Liver (tissue), 9 donors: ENCODE results near the gene TUBB3. TPM values are rescaled to one million over a fixed set of nuclear protein-coding genes. Genes with fewer than 3 reads are reported as not detected.

Experiments used
- DNase-seq: peaks from one replicate; pipeline ENCODE4 v3.0.0-alpha.2; 2017; ENCODE audit warnings: low spot score
- H3K27ac ChIP-seq, 2 donors: one replicate each; pipeline ENCODE4 v1.7.0; 2013; ENCODE audit warnings: inconsistent platforms in 2 of 2, low read length in 2 of 2, control low read depth in 1 of 2, low read depth in 1 of 2, mild to moderate bottlenecking in 1 of 2
- H3K27me3 ChIP-seq, 4 donors: one replicate each; pipeline versions ENCODE4 v1.6.1 to v1.7.0; 2013; ENCODE audit warnings: low read length in 3 of 4, inconsistent platforms in 1 of 4, mild to moderate bottlenecking in 1 of 4, moderate library complexity in 1 of 4; ENCODE audit not compliant: control insufficient read depth in 4 of 4, insufficient read depth in 4 of 4
- H3K36me3 ChIP-seq, 4 donors: one replicate each; pipeline versions ENCODE4 v1.6.1 to v1.7.0; 2013; ENCODE audit warnings: low read length in 3 of 4, mild to moderate bottlenecking in 3 of 4, low read depth in 1 of 4, moderate library complexity in 1 of 4; ENCODE audit not compliant: control insufficient read depth in 4 of 4, insufficient read depth in 3 of 4
- H3K4me1 ChIP-seq, 4 donors: one replicate each; pipeline versions ENCODE4 v1.6.1 to v1.7.0; 2013; ENCODE audit warnings: low read length in 3 of 4, mild to moderate bottlenecking in 3 of 4, moderate library complexity in 1 of 4; ENCODE audit not compliant: control insufficient read depth in 4 of 4, insufficient read depth in 4 of 4
- H3K4me3 ChIP-seq, 3 donors: one replicate each; pipeline versions ENCODE4 v1.6.1 to v1.7.0; 2013; ENCODE audit warnings: low read length in 3 of 3, control low read depth in 1 of 3, low read depth in 1 of 3, mild to moderate bottlenecking in 1 of 3
- H3K9ac ChIP-seq, 2 donors: one replicate each; pipeline ENCODE4 v1.7.0; 2013; ENCODE audit warnings: low read length in 2 of 2, mild to moderate bottlenecking in 2 of 2, moderate library complexity in 2 of 2, control low read depth in 1 of 2, low read depth in 1 of 2
- H3K9me3 ChIP-seq, 4 donors: one replicate each; pipeline versions ENCODE4 v1.6.1 to v1.7.0; 2013; ENCODE audit warnings: low read length in 3 of 4; ENCODE audit not compliant: control insufficient read depth in 4 of 4
- ATF3 ChIP-seq: IDR thresholded peaks from 2 replicates; pipeline ENCODE4 v1.6.1; 2016; ENCODE audit warnings: antibody characterized with exemption
- EGR1 ChIP-seq, 2 donors: IDR thresholded peaks; 2 replicates each; pipeline ENCODE4 v1.6.1; 2016 to 2018; ENCODE audit warnings: antibody characterized with exemption in 2 of 2, low read depth in 2 of 2
- FOXA1 ChIP-seq: IDR thresholded peaks from 2 replicates; pipeline ENCODE4 v1.6.1; 2016; ENCODE audit warnings: antibody characterized with exemption
- GABPA ChIP-seq, 2 donors: IDR thresholded peaks in 1 of 2; conservative IDR thresholded peaks in 1 of 2; 2 replicates each; pipeline ENCODE4 v1.6.1; 2016; ENCODE audit warnings: antibody characterized with exemption in 2 of 2, mild to moderate bottlenecking in 1 of 2, moderate library complexity in 1 of 2
- HNF4G ChIP-seq: IDR thresholded peaks from 2 replicates; pipeline ENCODE4 v1.6.1; 2016; ENCODE audit warnings: antibody characterized with exemption
- RAD21 ChIP-seq, 2 donors: IDR thresholded peaks; 2 replicates each; pipeline ENCODE4 v1.6.1; 2016; ENCODE audit warnings: antibody characterized with exemption in 2 of 2, mild to moderate bottlenecking in 2 of 2
- RXRA ChIP-seq, 2 donors: IDR thresholded peaks; 2 replicates each; pipeline ENCODE4 v1.6.1; 2017 to 2018; ENCODE audit warnings: antibody characterized with exemption in 2 of 2, mild to moderate bottlenecking in 1 of 2
- SP1 ChIP-seq: IDR thresholded peaks from 2 replicates; pipeline ENCODE4 v1.6.1; 2018; ENCODE audit warnings: antibody characterized with exemption, mild to moderate bottlenecking
- TAF1 ChIP-seq: conservative IDR thresholded peaks from 2 replicates; pipeline ENCODE4 v1.6.1; 2016; ENCODE audit warnings: antibody characterized with exemption, mild to moderate bottlenecking
- ZBTB33 ChIP-seq: IDR thresholded peaks from 2 replicates; pipeline ENCODE4 v1.6.1; 2016; ENCODE audit warnings: antibody characterized with exemption
- WGBS: extraction: QIAGEN DNeasy Blood & Tissue Kit; methylation state at CpG from one replicate; pipeline ENCODE4 v1.1.7; 2013; 5-methylcytosine and 5-hydroxymethylcytosine counted together
- polyA plus RNA-seq, 2 donors: library from polyadenylated mRNA; stranded (reverse) in 1 of 2; unstranded in 1 of 2; fragments of 200-250 nt in 1 of 2; fragments of >200 nt in 1 of 2; fragmentation: Nextera tagmentation in 1 of 2; extraction: Ambion mirVana in 1 of 2; gene quantifications; one replicate each; pipeline versions ENCODE4 v1.2.1 to v1.2.3, GENCODE V29; 2013 to 2015
- total RNA-seq, 2 donors: library from RNA; depleted of rRNA; stranded (reverse); fragments of >200 nt; gene quantifications; one replicate each; pipeline ENCODE4 v1.2.3, GENCODE V29; 2014
- TF ChIP-seq, protein P1 (sequence below): IDR thresholded peaks from 2 replicates; pipeline ENCODE4 v1.6.1; 2016; ENCODE audit warnings: antibody characterized with exemption, mild to moderate bottlenecking
- TF ChIP-seq, protein P2 (sequence below): IDR thresholded peaks from 2 replicates; pipeline ENCODE4 v1.6.1; 2016; ENCODE audit warnings: antibody characterized with exemption
- TF ChIP-seq, protein P3 (sequence below): fragments of 150-350 bp; IDR thresholded peaks from 2 replicates; pipeline ENCODE4 v1.5.1; 2017; ENCODE audit warnings: improper control_type of control experiment, low read depth, low read length; ENCODE audit not compliant: missing input control
- donor health status: healthy.
- donor health status: healthy.
- donor health status: healthy.
- donor health status: healthy.
- donor health status: healthy.

Gene TUBB3
- total and polyA plus RNA-seq, 4 donors, result 0.17 to 0.89 (median 0.25) TPM; not detected in 1

- no peaks in the 10 kb centered on the region for H3K9me3 ChIP-seq
- 4% methylated on average over 39 of the region's 39 CpGs for WGBS
- H3K36me3 ChIP-seq, result no peaks in the 10 kb centered on the region
- peaks cover 0 to 3% (median 0%) of the 10 kb centered on the region in 4 donors for H3K27me3 ChIP-seq
- peaks cover 2 to 10% (median 6%) of the 10 kb centered on the region in 4 donors for H3K4me1 ChIP-seq
- H3K9ac ChIP-seq, result no peak overlapping the region
- DNase-seq, result no peak
- TF ChIP-seq RXRA (IDR thresholded peaks at IDR 0.05) (peak in 1 of 2 donors; percentile 8), ZBTB33 (no peak)
- H3K27ac ChIP-seq, result no peak overlapping the region
- H3K4me3 ChIP-seq, result no peak overlapping the region
These were observed 5.2 kb upstream of the TUBB3 start for GRCh38 chr16:89917773-89918452.

DNA sequence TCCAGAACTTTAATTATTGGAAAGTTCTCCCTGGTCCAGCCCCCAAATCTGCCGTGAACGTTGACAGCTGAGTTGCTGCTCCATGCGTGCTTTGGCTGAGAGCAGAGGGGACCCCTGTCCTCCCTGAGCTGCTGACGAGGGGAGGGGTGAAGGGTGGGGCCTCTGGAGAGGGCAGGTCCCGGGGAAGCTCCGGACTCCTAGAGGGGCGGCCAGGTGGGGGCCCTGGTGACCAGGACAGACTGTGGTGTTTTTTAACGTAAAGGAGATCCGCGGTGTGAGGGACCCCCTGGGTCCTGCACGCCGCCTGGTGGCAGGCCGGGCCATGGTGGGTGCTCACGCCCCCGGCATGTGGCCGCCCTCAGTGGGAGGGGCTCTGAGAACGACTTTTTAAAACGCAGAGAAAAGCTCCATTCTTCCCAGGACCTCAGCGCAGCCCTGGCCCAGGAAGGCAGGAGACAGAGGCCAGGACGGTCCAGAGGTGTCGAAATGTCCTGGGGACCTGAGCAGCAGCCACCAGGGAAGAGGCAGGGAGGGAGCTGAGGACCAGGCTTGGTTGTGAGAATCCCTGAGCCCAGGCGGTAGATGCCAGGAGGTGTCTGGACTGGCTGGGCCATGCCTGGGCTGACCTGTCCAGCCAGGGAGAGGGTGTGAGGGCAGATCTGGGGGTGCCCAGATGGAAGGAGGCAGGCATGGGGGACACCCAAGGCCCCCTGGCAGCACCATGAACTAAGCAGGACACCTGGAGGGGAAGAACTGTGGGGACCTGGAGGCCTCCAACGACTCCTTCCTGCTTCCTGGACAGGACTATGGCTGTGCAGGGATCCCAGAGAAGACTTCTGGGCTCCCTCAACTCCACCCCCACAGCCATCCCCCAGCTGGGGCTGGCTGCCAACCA, 4.4 kb upstream of the TUBB3 start, which contains the start of gene MC1R:
Gene MC1R, plus strand, starts transcription at position 410 of the 895 bp plus-strand sequence. Its CDS starts 397 bp downstream, at position 807.
- TF ChIP-seq, protein P1, sequence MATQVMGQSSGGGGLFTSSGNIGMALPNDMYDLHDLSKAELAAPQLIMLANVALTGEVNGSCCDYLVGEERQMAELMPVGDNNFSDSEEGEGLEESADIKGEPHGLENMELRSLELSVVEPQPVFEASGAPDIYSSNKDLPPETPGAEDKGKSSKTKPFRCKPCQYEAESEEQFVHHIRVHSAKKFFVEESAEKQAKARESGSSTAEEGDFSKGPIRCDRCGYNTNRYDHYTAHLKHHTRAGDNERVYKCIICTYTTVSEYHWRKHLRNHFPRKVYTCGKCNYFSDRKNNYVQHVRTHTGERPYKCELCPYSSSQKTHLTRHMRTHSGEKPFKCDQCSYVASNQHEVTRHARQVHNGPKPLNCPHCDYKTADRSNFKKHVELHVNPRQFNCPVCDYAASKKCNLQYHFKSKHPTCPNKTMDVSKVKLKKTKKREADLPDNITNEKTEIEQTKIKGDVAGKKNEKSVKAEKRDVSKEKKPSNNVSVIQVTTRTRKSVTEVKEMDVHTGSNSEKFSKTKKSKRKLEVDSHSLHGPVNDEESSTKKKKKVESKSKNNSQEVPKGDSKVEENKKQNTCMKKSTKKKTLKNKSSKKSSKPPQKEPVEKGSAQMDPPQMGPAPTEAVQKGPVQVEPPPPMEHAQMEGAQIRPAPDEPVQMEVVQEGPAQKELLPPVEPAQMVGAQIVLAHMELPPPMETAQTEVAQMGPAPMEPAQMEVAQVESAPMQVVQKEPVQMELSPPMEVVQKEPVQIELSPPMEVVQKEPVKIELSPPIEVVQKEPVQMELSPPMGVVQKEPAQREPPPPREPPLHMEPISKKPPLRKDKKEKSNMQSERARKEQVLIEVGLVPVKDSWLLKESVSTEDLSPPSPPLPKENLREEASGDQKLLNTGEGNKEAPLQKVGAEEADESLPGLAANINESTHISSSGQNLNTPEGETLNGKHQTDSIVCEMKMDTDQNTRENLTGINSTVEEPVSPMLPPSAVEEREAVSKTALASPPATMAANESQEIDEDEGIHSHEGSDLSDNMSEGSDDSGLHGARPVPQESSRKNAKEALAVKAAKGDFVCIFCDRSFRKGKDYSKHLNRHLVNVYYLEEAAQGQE, result no peak
- TF ChIP-seq TAF1 (no peak), RXRA (IDR thresholded peaks at IDR 0.05) (no peak), HNF4G (no peak), GABPA (IDR thresholded peaks at IDR 0.05 in 1 of 2, conservative IDR thresholded peaks at IDR 0.05 in 1 of 2) (no peak), ZBTB33 (no peak), ATF3 (no peak), FOXA1 (no peak), SP1 (no peak), EGR1 (IDR thresholded peaks at IDR 0.05; ENCODE audit: low read depth in 2 of 2) (no peak), RAD21 (IDR thresholded peaks at IDR 0.05) (no peak)
- TF ChIP-seq, protein P2, sequence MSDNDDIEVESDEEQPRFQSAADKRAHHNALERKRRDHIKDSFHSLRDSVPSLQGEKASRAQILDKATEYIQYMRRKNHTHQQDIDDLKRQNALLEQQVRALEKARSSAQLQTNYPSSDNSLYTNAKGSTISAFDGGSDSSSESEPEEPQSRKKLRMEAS, result no peak
- TF ChIP-seq, protein P3, sequence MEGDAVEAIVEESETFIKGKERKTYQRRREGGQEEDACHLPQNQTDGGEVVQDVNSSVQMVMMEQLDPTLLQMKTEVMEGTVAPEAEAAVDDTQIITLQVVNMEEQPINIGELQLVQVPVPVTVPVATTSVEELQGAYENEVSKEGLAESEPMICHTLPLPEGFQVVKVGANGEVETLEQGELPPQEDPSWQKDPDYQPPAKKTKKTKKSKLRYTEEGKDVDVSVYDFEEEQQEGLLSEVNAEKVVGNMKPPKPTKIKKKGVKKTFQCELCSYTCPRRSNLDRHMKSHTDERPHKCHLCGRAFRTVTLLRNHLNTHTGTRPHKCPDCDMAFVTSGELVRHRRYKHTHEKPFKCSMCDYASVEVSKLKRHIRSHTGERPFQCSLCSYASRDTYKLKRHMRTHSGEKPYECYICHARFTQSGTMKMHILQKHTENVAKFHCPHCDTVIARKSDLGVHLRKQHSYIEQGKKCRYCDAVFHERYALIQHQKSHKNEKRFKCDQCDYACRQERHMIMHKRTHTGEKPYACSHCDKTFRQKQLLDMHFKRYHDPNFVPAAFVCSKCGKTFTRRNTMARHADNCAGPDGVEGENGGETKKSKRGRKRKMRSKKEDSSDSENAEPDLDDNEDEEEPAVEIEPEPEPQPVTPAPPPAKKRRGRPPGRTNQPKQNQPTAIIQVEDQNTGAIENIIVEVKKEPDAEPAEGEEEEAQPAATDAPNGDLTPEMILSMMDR, result no peak
- H3K27ac ChIP-seq, result no peak within 1 kb of the TSS
- H3K9ac ChIP-seq, result no peak within 1 kb of the TSS
- H3K27me3 ChIP-seq, result peaks cover 0 to 3% (median under 1%) of the 10 kb centered on the region in 4 donors
- no peaks in the 10 kb centered on the region for H3K9me3 ChIP-seq
- WGBS, result 8% methylated on average over 23 of the region's 23 CpGs
- H3K4me1 ChIP-seq, result peaks cover 2 to 17% (median 8%) of the 10 kb centered on the region in 4 donors
- H3K4me3 ChIP-seq, result no peak within 1 kb of the TSS
- DNase-seq, result no peak
- H3K36me3 ChIP-seq, result no peaks in the 10 kb centered on the region
